ENCODE data around the gene RAB44. TPM values are rescaled to one million over a fixed set of nuclear protein-coding genes. Genes with fewer than 3 reads are reported as not detected.

The RAB44 gene
- polyA plus RNA-seq, 4 donors = 0.07 to 0.22 (median 0.18) TPM; not detected in 1

GRCh38 chr6:36665180-36665579 is 32.4 kb upstream of the RAB44 start:
- no peaks in the 10 kb centered on the region for H3K36me3 ChIP-seq (ENCODE audit: control insufficient read depth in 3 of 3, insufficient read depth in 2 of 3, low read depth in 1 of 3, low read length in 3 of 3)
- FAIRE-seq (no peak), DNase-seq (no peak)
- H3K9me3 ChIP-seq (ENCODE audit: control insufficient read depth in 2 of 2, insufficient read depth in 1 of 2, low read depth in 1 of 2, low read length in 1 of 2) = no peaks in the 10 kb centered on the region
- WGBS, 3 donors = 89 to 95% (median 93%) methylated on average over 4 of the region's 4 CpGs
- no peak overlapping the region for H3K27ac ChIP-seq (ENCODE audit: low read depth in 1 of 3, low read length in 2 of 3)
- no peak overlapping the region for H3K4me3 ChIP-seq (ENCODE audit: low read depth in 1 of 3, low read length in 3 of 3)
- peaks cover 0 to 1% (median 0%) of the 10 kb centered on the region in 3 donors for H3K27me3 ChIP-seq (ENCODE audit: control insufficient read depth in 3 of 3, insufficient read depth in 3 of 3, low read length in 3 of 3)
- H3K4me1 ChIP-seq (ENCODE audit: control insufficient read depth in 3 of 3, insufficient read depth in 2 of 3, low read depth in 1 of 3, low read length in 2 of 3) = peaks cover 0 to 23% (median 0%) of the 10 kb centered on the region in 3 donors

- no peak for DNase-seq
Observed at GRCh38 chr6:36666287-36666686, 31.3 kb upstream of the RAB44 start.

GRCh38 chr6:36666826-36667591 is 30.6 kb upstream of the RAB44 start:
- H3K9me3 ChIP-seq (ENCODE audit: control insufficient read depth in 2 of 2, insufficient read depth in 1 of 2, low read depth in 1 of 2, low read length in 1 of 2) = no peaks in the 10 kb centered on the region
- FAIRE-seq (no peak), DNase-seq (peak in 1 of 2 donors; percentile 50)
- H3K4me1 ChIP-seq (ENCODE audit: control insufficient read depth in 3 of 3, insufficient read depth in 2 of 3, low read depth in 1 of 3, low read length in 2 of 3) = peaks cover 0 to 32% (median 2%) of the 10 kb centered on the region in 3 donors
- no peak overlapping the region for H3K4me3 ChIP-seq (ENCODE audit: low read depth in 1 of 3, low read length in 3 of 3)
- no peaks in the 10 kb centered on the region for H3K27me3 ChIP-seq (ENCODE audit: control insufficient read depth in 3 of 3, insufficient read depth in 3 of 3, low read length in 3 of 3)
- H3K36me3 ChIP-seq (ENCODE audit: control insufficient read depth in 3 of 3, insufficient read depth in 2 of 3, low read depth in 1 of 3, low read length in 3 of 3) = no peaks in the 10 kb centered on the region
- WGBS, 3 donors = 57 to 70% (median 67%) methylated on average over 9 of the region's 9 CpGs
- H3K27ac ChIP-seq (ENCODE audit: low read depth in 1 of 3, low read length in 2 of 3) = no peak overlapping the region

More at GRCh38 chr6:36666287-36666686, 31.3 kb upstream of the RAB44 start:
- Histone ChIP-seq H3K36me3 (ENCODE audit: control insufficient read depth in 3 of 3, insufficient read depth in 2 of 3, low read depth in 1 of 3, low read length in 3 of 3) (no peaks in the 10 kb centered on the region), H3K27me3 (ENCODE audit: control insufficient read depth in 3 of 3, insufficient read depth in 3 of 3, low read length in 3 of 3) (no peaks in the 10 kb centered on the region), H3K27ac (ENCODE audit: low read depth in 1 of 3, low read length in 2 of 3) (no peak overlapping the region), H3K4me1 (ENCODE audit: control insufficient read depth in 3 of 3, insufficient read depth in 2 of 3, low read depth in 1 of 3, low read length in 2 of 3) (peaks cover 0 to 26% (median 0%) of the 10 kb centered on the region in 3 donors), H3K9me3 (ENCODE audit: control insufficient read depth in 2 of 2, insufficient read depth in 1 of 2, low read depth in 1 of 2, low read length in 1 of 2) (no peaks in the 10 kb centered on the region), H3K4me3 (ENCODE audit: low read depth in 1 of 3, low read length in 3 of 3) (no peak overlapping the region)
- FAIRE-seq = no peak
- WGBS, 3 donors = 92 to 96% (median 92%) methylated on average over 2 of the region's 2 CpGs

GRCh38 chr6:36668591-36668990 is 29.0 kb upstream of the RAB44 start:
- Histone ChIP-seq H3K4me1 (ENCODE audit: control insufficient read depth in 3 of 3, insufficient read depth in 2 of 3, low read depth in 1 of 3, low read length in 2 of 3) (peaks cover 0 to 33% (median 4%) of the 10 kb centered on the region in 3 donors), H3K27ac (ENCODE audit: low read depth in 1 of 3, low read length in 2 of 3) (no peak overlapping the region), H3K4me3 (ENCODE audit: low read depth in 1 of 3, low read length in 3 of 3) (no peak overlapping the region), H3K9me3 (ENCODE audit: control insufficient read depth in 2 of 2, insufficient read depth in 1 of 2, low read depth in 1 of 2, low read length in 1 of 2) (no peaks in the 10 kb centered on the region), H3K27me3 (ENCODE audit: control insufficient read depth in 3 of 3, insufficient read depth in 3 of 3, low read length in 3 of 3) (no peaks in the 10 kb centered on the region), H3K36me3 (ENCODE audit: control insufficient read depth in 3 of 3, insufficient read depth in 2 of 3, low read depth in 1 of 3, low read length in 3 of 3) (no peaks in the 10 kb centered on the region)
- WGBS, 3 donors = 85 to 90% (median 89%) methylated on average over 7 of the region's 7 CpGs
- DNase-seq = no peak
- no peak for FAIRE-seq

- Histone ChIP-seq H3K4me1 (ENCODE audit: control insufficient read depth in 3 of 3, insufficient read depth in 2 of 3, low read depth in 1 of 3, low read length in 2 of 3) (peaks cover 0 to 33% (median 4%) of the 10 kb centered on the region in 3 donors), H3K36me3 (ENCODE audit: control insufficient read depth in 3 of 3, insufficient read depth in 2 of 3, low read depth in 1 of 3, low read length in 3 of 3) (no peaks in the 10 kb centered on the region), H3K9me3 (ENCODE audit: control insufficient read depth in 2 of 2, insufficient read depth in 1 of 2, low read depth in 1 of 2, low read length in 1 of 2) (no peaks in the 10 kb centered on the region), H3K27me3 (ENCODE audit: control insufficient read depth in 3 of 3, insufficient read depth in 3 of 3, low read length in 3 of 3) (no peaks in the 10 kb centered on the region), H3K4me3 (ENCODE audit: low read depth in 1 of 3, low read length in 3 of 3) (no peak overlapping the region), H3K27ac (ENCODE audit: low read depth in 1 of 3, low read length in 2 of 3) (no peak overlapping the region)
- DNase-seq (no peak), FAIRE-seq (no peak)
- 89 to 96% (median 93%) methylated on average over 6 of the region's 6 CpGs for WGBS, 3 donors
Observed at GRCh38 chr6:36669002-36669401, 28.6 kb upstream of the RAB44 start.

- Histone ChIP-seq H3K4me3 (ENCODE audit: low read depth in 1 of 3, low read length in 3 of 3) (no peak overlapping the region), H3K4me1 (ENCODE audit: control insufficient read depth in 3 of 3, insufficient read depth in 2 of 3, low read depth in 1 of 3, low read length in 2 of 3) (peaks cover 0 to 33% (median 4%) of the 10 kb centered on the region in 3 donors), H3K27me3 (ENCODE audit: control insufficient read depth in 3 of 3, insufficient read depth in 3 of 3, low read length in 3 of 3) (no peaks in the 10 kb centered on the region), H3K9me3 (ENCODE audit: control insufficient read depth in 2 of 2, insufficient read depth in 1 of 2, low read depth in 1 of 2, low read length in 1 of 2) (no peaks in the 10 kb centered on the region), H3K27ac (ENCODE audit: low read depth in 1 of 3, low read length in 2 of 3) (no peak overlapping the region), H3K36me3 (ENCODE audit: control insufficient read depth in 3 of 3, insufficient read depth in 2 of 3, low read depth in 1 of 3, low read length in 3 of 3) (no peaks in the 10 kb centered on the region)
- DNase-seq (no peak), FAIRE-seq (no peak)
- WGBS, 3 donors = 95 to 98% (median 96%) methylated on average over 7 of the region's 7 CpGs
Observed at GRCh38 chr6:36670271-36670670, 27.4 kb upstream of the RAB44 start.

- Histone ChIP-seq H3K4me3 (ENCODE audit: low read depth in 1 of 3, low read length in 3 of 3) (no peak overlapping the region), H3K36me3 (ENCODE audit: control insufficient read depth in 3 of 3, insufficient read depth in 2 of 3, low read depth in 1 of 3, low read length in 3 of 3) (no peaks in the 10 kb centered on the region), H3K27me3 (ENCODE audit: control insufficient read depth in 3 of 3, insufficient read depth in 3 of 3, low read length in 3 of 3) (no peaks in the 10 kb centered on the region), H3K4me1 (ENCODE audit: control insufficient read depth in 3 of 3, insufficient read depth in 2 of 3, low read depth in 1 of 3, low read length in 2 of 3) (peaks cover 0 to 39% (median 4%) of the 10 kb centered on the region in 3 donors), H3K27ac (ENCODE audit: low read depth in 1 of 3, low read length in 2 of 3) (peak overlapping the region in 2 of 3 donors; percentile 72 to 73), H3K9me3 (ENCODE audit: control insufficient read depth in 2 of 2, insufficient read depth in 1 of 2, low read depth in 1 of 2, low read length in 1 of 2) (no peaks in the 10 kb centered on the region)
- 66 to 73% (median 72%) methylated on average over 6 of the region's 6 CpGs for WGBS, 3 donors
- DNase-seq (peak; percentile 92 to 93), FAIRE-seq (no peak)
Observed at GRCh38 chr6:36671687-36672375, 25.8 kb upstream of the RAB44 start.

GRCh38 chr6:36673882-36674281 is 23.7 kb upstream of the RAB44 start:
- no peak for DNase-seq
- Histone ChIP-seq H3K4me3 (ENCODE audit: low read depth in 1 of 3, low read length in 3 of 3) (no peak overlapping the region), H3K27me3 (ENCODE audit: control insufficient read depth in 3 of 3, insufficient read depth in 3 of 3, low read length in 3 of 3) (no peaks in the 10 kb centered on the region), H3K9me3 (ENCODE audit: control insufficient read depth in 2 of 2, insufficient read depth in 1 of 2, low read depth in 1 of 2, low read length in 1 of 2) (no peaks in the 10 kb centered on the region), H3K36me3 (ENCODE audit: control insufficient read depth in 3 of 3, insufficient read depth in 2 of 3, low read depth in 1 of 3, low read length in 3 of 3) (no peaks in the 10 kb centered on the region), H3K27ac (ENCODE audit: low read depth in 1 of 3, low read length in 2 of 3) (no peak overlapping the region), H3K4me1 (ENCODE audit: control insufficient read depth in 3 of 3, insufficient read depth in 2 of 3, low read depth in 1 of 3, low read length in 2 of 3) (peaks cover 0 to 49% (median 4%) of the 10 kb centered on the region in 3 donors)
- FAIRE-seq = no peak
- 85 to 91% (median 85%) methylated on average over 10 of the region's 10 CpGs for WGBS, 3 donors

Data from small intestine (tissue), 7 donors.